HG02571 (cell line): ENCODE data around the gene FAM174C.
"Not testable (repeated sequence)": the region's sequence is repeated elsewhere in the genome, so short reads cannot be mapped to it uniquely, and the experiment has no call there.

ENCODE experiments used
- ATAC-seq: cut with Tn5 transposase; IDR thresholded peaks from one replicate; pipeline ENCODE4 v1.9.1; 2021; ENCODE audit warnings: mild to moderate bottlenecking, moderate library complexity; ENCODE audit not compliant: unreplicated experiment

The FAM174C gene

GRCh38 chr19:1296575-1297271 lies 21.4 kb downstream of the FAM174C start:
- no peak for ATAC-seq

- no peak for ATAC-seq
Observed at GRCh38 chr19:1298235-1298634, 22.9 kb downstream of the FAM174C start.

GRCh38 chr19:1299801-1300200 lies 24.5 kb downstream of the FAM174C start:
- ATAC-seq = no peak

- ATAC-seq = no peak
Observed at GRCh38 chr19:1300744-1301490, 25.6 kb downstream of the FAM174C start.

- no peak for ATAC-seq
Observed at GRCh38 chr19:1302533-1303239, 27.4 kb downstream of the FAM174C start.

- ATAC-seq = no peak
Observed at GRCh38 chr19:1304197-1304924, 29.0 kb downstream of the FAM174C start.

- ATAC-seq = not testable (repeated sequence)
Observed at GRCh38 chr19:1305354-1305753, 30.0 kb downstream of the FAM174C start.

GRCh38 chr19:1307320-1307719 lies 32.0 kb downstream of the FAM174C start:
- no peak for ATAC-seq

- ATAC-seq = no peak
Observed at GRCh38 chr19:1307755-1308303, 32.5 kb downstream of the FAM174C start.

- no peak for ATAC-seq
Observed at GRCh38 chr19:1308718-1309117, 33.4 kb downstream of the FAM174C start.

- no peak for ATAC-seq
Observed at GRCh38 chr19:1309977-1310852, 34.9 kb downstream of the FAM174C start.

- no peak for ATAC-seq
Observed at GRCh38 chr19:1310853-1311180, 35.5 kb downstream of the FAM174C start.

GRCh38 chr19:1311543-1312091 lies 36.3 kb downstream of the FAM174C start:
- no peak for ATAC-seq

GRCh38 chr19:1312767-1313694 lies 37.7 kb downstream of the FAM174C start:
- no peak for ATAC-seq

GRCh38 chr19:1313695-1314613 lies 38.6 kb downstream of the FAM174C start:
- no peak for ATAC-seq

- no peak for ATAC-seq
Observed at GRCh38 chr19:1315470-1316166, 40.3 kb downstream of the FAM174C start.

GRCh38 chr19:1316466-1316865 lies 41.1 kb downstream of the FAM174C start:
- ATAC-seq = no peak
